KMS-11 (cell line): ENCODE data around the gene UBA3.

ENCODE experiments used
- H2AFZ ChIP-seq: fragments of 200-600 bp; sonication (generic); 2 replicates; pipeline ENCODE4 v1.6.1; 2016; ENCODE audit warnings: antibody characterized with exemption, mixed run types, low read depth
- H3K27ac ChIP-seq: fragments of 200-600 bp; sonication (generic); 2 replicates; pipeline ENCODE4 v1.6.1; 2016; ENCODE audit warnings: mild to moderate bottlenecking, mixed run types
- H3K27me3 ChIP-seq: fragments of 200-600 bp; sonication (generic); 2 replicates; pipeline ENCODE4 v1.6.1; 2017; ENCODE audit warnings: mild to moderate bottlenecking, low read depth, mixed run types, moderate library complexity; ENCODE audit not compliant: insufficient read depth
- H3K36me3 ChIP-seq: fragments of 200-600 bp; sonication (generic); 2 replicates; pipeline ENCODE4 v1.6.1; 2017; ENCODE audit warnings: mild to moderate bottlenecking, mixed run types; ENCODE audit not compliant: insufficient read depth
- H3K4me1 ChIP-seq: fragments of 200-600 bp; sonication (generic); 2 replicates; pipeline ENCODE4 v1.6.1; 2016; ENCODE audit warnings: mild to moderate bottlenecking, low read depth, mixed run types; ENCODE audit not compliant: poor library complexity, severe bottlenecking
- H3K4me2 ChIP-seq: fragments of 200-600 bp; sonication (generic); 2 replicates; pipeline ENCODE4 v1.7.0; 2016; ENCODE audit warnings: mild to moderate bottlenecking, mixed run types
- H3K4me3 ChIP-seq: fragments of 200-600 bp; sonication (generic); IDR thresholded peaks from 2 replicates; pipeline ENCODE4 v1.6.1; 2017; ENCODE audit warnings: low read depth, low read length, mixed read lengths; ENCODE audit not compliant: insufficient read depth
- H3K79me2 ChIP-seq: fragments of 200-600 bp; sonication (generic); 2 replicates; pipeline ENCODE4 v1.6.1; 2016; ENCODE audit warnings: low read depth, mixed run types; ENCODE audit not compliant: insufficient read depth
- H3K9ac ChIP-seq: fragments of 200-600 bp; sonication (generic); 2 replicates; pipeline ENCODE4 v1.6.1; 2016; ENCODE audit warnings: mild to moderate bottlenecking, mixed run types
- H4K20me1 ChIP-seq: fragments of 200-600 bp; sonication (generic); 2 replicates; pipeline ENCODE4 v1.6.1; 2016; ENCODE audit warnings: mild to moderate bottlenecking, mixed run types; ENCODE audit not compliant: insufficient read depth
- TF ChIP-seq, protein P1 (sequence below): fragments of 200-600 bp; sonication (generic); conservative IDR thresholded peaks from 2 replicates; pipeline ENCODE4 v1.6.1; 2017; ENCODE audit warnings: low read depth, mild to moderate bottlenecking, antibody characterized with exemption, low read length, moderate library complexity, mixed read lengths

Gene UBA3

DNA sequence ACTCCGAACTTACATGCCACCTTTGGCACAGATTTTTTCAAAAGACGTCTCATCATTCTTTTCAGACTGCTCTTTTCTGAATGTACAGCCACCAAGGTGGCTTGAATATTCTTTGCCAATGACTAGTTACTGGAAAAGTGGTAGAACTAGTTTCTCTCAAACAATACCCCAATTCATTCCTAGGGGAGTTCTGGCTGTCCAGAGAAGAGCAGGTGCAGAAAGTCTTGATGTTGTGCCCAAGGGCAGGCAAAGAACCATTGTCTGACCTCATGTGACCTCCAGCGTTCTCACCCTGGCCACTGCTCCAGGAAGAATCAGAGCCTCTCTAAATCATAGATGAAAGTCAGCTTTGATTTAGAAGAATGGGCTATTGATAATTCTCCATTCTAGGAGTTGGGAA, 36.7 kb upstream of the UBA3 start:
- H3K36me3 ChIP-seq, result no peaks in the 10 kb centered on the region
- no peak overlapping the region for H2AFZ ChIP-seq
- TF ChIP-seq, protein P1, sequence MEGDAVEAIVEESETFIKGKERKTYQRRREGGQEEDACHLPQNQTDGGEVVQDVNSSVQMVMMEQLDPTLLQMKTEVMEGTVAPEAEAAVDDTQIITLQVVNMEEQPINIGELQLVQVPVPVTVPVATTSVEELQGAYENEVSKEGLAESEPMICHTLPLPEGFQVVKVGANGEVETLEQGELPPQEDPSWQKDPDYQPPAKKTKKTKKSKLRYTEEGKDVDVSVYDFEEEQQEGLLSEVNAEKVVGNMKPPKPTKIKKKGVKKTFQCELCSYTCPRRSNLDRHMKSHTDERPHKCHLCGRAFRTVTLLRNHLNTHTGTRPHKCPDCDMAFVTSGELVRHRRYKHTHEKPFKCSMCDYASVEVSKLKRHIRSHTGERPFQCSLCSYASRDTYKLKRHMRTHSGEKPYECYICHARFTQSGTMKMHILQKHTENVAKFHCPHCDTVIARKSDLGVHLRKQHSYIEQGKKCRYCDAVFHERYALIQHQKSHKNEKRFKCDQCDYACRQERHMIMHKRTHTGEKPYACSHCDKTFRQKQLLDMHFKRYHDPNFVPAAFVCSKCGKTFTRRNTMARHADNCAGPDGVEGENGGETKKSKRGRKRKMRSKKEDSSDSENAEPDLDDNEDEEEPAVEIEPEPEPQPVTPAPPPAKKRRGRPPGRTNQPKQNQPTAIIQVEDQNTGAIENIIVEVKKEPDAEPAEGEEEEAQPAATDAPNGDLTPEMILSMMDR, result no peak
- H3K4me2 ChIP-seq, result no peak overlapping the region
- no peaks in the 10 kb centered on the region for H4K20me1 ChIP-seq
- H3K79me2 ChIP-seq, result no peaks in the 10 kb centered on the region
- no peak overlapping the region for H3K4me3 ChIP-seq
- H3K27me3 ChIP-seq, result no peaks in the 10 kb centered on the region
- no peak overlapping the region for H3K27ac ChIP-seq
- no peak overlapping the region for H3K9ac ChIP-seq
- H3K4me1 ChIP-seq, result peaks cover 17% of the 10 kb centered on the region

DNA sequence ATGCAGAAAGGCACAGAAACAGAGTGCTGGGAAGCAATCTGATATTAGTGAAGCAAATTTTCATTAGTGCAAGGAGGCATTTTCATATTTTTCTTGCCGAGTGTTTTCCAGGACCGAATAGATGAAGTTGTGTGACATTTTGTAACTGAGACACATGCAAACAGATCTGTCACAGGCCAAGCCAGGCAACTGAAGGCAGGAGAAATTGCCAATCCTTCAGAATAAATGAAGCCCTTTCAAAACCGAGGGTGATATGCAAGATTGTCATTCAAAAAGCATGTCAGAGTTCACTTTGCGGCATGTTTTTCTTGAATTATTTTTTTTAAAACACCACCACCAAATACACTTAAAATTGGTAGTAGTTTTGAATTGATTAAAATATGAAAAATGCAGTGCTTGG, 36.0 kb upstream of the UBA3 start:
- Histone ChIP-seq H2AFZ (no peak overlapping the region), H3K4me3 (no peak overlapping the region), H3K36me3 (no peaks in the 10 kb centered on the region), H3K4me1 (peaks cover 11% of the 10 kb centered on the region), H3K27ac (no peak overlapping the region), H3K27me3 (no peaks in the 10 kb centered on the region), H3K9ac (no peak overlapping the region), H3K4me2 (no peak overlapping the region), H3K79me2 (no peaks in the 10 kb centered on the region), H4K20me1 (no peaks in the 10 kb centered on the region)
- TF ChIP-seq, protein P1, result no peak

DNA sequence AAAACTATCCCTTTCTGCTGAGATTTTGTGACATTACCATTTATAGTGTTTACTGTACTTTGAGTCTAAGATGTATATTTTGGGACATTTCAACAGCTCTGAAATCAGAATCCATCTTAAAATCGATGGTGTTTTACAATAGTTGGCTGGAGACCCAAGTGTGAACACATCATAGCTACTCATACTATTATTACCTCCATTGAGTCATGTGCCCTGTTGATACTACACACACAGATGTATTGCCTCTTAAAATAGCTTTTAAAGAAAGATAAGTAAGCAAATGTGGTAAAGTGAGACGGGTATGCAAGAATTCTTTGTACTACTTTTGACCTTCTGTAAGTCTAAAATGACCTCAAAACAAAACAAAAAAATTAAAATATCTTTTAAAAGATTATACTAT, 35.6 kb upstream of the UBA3 start:
- Histone ChIP-seq H3K4me2 (no peak overlapping the region), H2AFZ (no peak overlapping the region), H3K79me2 (no peaks in the 10 kb centered on the region), H4K20me1 (no peaks in the 10 kb centered on the region), H3K4me3 (no peak overlapping the region), H3K27ac (no peak overlapping the region), H3K27me3 (no peaks in the 10 kb centered on the region), H3K4me1 (peaks cover 9% of the 10 kb centered on the region), H3K9ac (no peak overlapping the region), H3K36me3 (no peaks in the 10 kb centered on the region)
- TF ChIP-seq, protein P1, result no peak

DNA sequence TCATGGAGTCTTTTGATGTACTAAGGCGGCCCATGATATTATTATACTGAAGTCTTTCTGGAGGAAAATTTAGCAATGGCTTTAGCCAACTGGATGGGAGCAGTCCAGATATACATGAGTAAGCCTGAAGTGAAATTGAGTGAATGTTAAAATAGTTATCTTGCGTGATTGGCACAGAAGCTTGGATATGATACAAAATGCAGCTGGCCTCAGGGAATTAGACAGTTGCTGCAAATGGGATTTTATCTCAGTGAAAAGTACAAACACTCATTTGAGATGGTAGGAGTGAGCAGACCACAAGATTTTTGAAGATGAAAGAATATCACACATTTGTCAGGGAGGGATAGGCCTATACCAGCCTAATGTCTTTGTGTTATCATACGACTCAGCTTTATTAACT, 33.4 kb upstream of the UBA3 start:
- Histone ChIP-seq H3K4me3 (no peak overlapping the region), H3K4me1 (peaks cover 9% of the 10 kb centered on the region), H3K27ac (no peak overlapping the region), H3K36me3 (no peaks in the 10 kb centered on the region), H2AFZ (no peak overlapping the region), H3K79me2 (no peaks in the 10 kb centered on the region), H3K27me3 (no peaks in the 10 kb centered on the region), H3K9ac (no peak overlapping the region), H3K4me2 (no peak overlapping the region), H4K20me1 (no peaks in the 10 kb centered on the region)
- TF ChIP-seq, protein P1, result no peak
